HepG2 (cell line): ENCODE data around the gene JMJD6.

ENCODE experiments used
- ARID3A ChIP-seq: IDR thresholded peaks from 2 replicates; pipeline ENCODE4 v1.6.1; 2012; ENCODE audit warnings: low read depth, low read length, improper control_type of control experiment
- CREM ChIP-seq, 2 experiments: sonication (generic) in 1 of 2; formaldehyde crosslinking in 1 of 2; IDR thresholded peaks; 2 replicates each; pipeline versions ENCODE4 v1.4.0 to v1.6.1; 2016 to 2020; ENCODE audit warnings: antibody characterized with exemption in 1 of 2, mild to moderate bottlenecking in 1 of 2, missing genetic modification reagents in 1 of 2
- CTCF ChIP-seq: sonication (generic); formaldehyde crosslinking; IDR thresholded peaks from 2 replicates; pipeline ENCODE4 v1.5.0; 2020; ENCODE audit warnings: mild to moderate bottlenecking, missing genetic modification reagents, moderate library complexity
- RFX5 ChIP-seq: IDR thresholded peaks from 2 replicates; pipeline ENCODE4 v1.6.1; 2011; ENCODE audit warnings: low read depth, low read length, improper control_type of control experiment
- ZNF761 ChIP-seq: sonication (generic); formaldehyde crosslinking; conservative IDR thresholded peaks from 2 replicates; pipeline ENCODE4 v1.4.0; 2020; ENCODE audit warnings: mild to moderate bottlenecking, missing genetic modification reagents

- TF ChIP-seq RFX5 (no peak), ZNF761 (CRISPR knock-in tag) (no peak), CTCF (CRISPR knock-in tag) (no peak), CREM (IDR thresholded peaks at IDR 0.05) (no peak), CREM (CRISPR knock-in tag; IDR thresholded peaks at IDR 0.05) (no peak), ARID3A (no peak)
These were observed 7.2 kb upstream of the JMJD6 start for GRCh38 chr17:76733618-76733957.
